ENCODE measurements around the gene NCAN.
"Not testable (repeated sequence)": the region's sequence is repeated elsewhere in the genome, so short reads cannot be mapped to it uniquely, and the experiment has no call there.

Gene NCAN

GRCh38 chr19:19201697-19202630 is 9.8 kb upstream of the NCAN start:
- no peak for DNase-seq

GRCh38 chr19:19202707-19203011 is 9.1 kb upstream of the NCAN start:
- no peak for DNase-seq

- DNase-seq, result peak; percentile 87
These were observed 8.5 kb upstream of the NCAN start, which contains the start of gene NR2C2AP for GRCh38 chr19:19203012-19203856. Gene NR2C2AP (minus strand): TSS chr19:19203414. CDS start chr19:19203060, 354 bp downstream.

- DNase-seq, result no peak
These were observed 7.6 kb upstream of the NCAN start for GRCh38 chr19:19204181-19204580.

GRCh38 chr19:19205416-19206410 is 6.0 kb upstream of the NCAN start:
- no peak for DNase-seq

GRCh38 chr19:19206938-19207337 is 4.8 kb upstream of the NCAN start:
- no peak for DNase-seq

- no peak for DNase-seq
These were observed 3.9 kb upstream of the NCAN start for GRCh38 chr19:19207637-19208572.

- no peak for DNase-seq
These were observed 2.4 kb upstream of the NCAN start for GRCh38 chr19:19209372-19209771.

- no peak for DNase-seq
These were observed 1.2 kb downstream of the NCAN start for GRCh38 chr19:19212916-19213315.

GRCh38 chr19:19213426-19214158 is 1.8 kb downstream of the NCAN start:
- DNase-seq, result no peak

GRCh38 chr19:19214159-19214490 is 2.4 kb downstream of the NCAN start:
- no peak for DNase-seq

- DNase-seq, result no peak
These were observed 3.1 kb downstream of the NCAN start for GRCh38 chr19:19214892-19215291.

GRCh38 chr19:19215792-19216191 is 4.0 kb downstream of the NCAN start:
- no peak for DNase-seq

GRCh38 chr19:19217099-19217498 is 5.3 kb downstream of the NCAN start:
- DNase-seq, result no peak

- DNase-seq, result no peak
These were observed 7.2 kb downstream of the NCAN start for GRCh38 chr19:19218911-19219310.

- DNase-seq, result not testable (repeated sequence)
These were observed 9.2 kb downstream of the NCAN start for GRCh38 chr19:19221000-19221399.

- no peak for DNase-seq
These were observed 11.3 kb downstream of the NCAN start for GRCh38 chr19:19223060-19223459.

- no peak for DNase-seq
These were observed 11.9 kb downstream of the NCAN start for GRCh38 chr19:19223636-19224035.

- no peak for DNase-seq
These were observed 12.5 kb downstream of the NCAN start for GRCh38 chr19:19224150-19224851.

GRCh38 chr19:19224852-19225494 is 13.2 kb downstream of the NCAN start:
- peak; percentile 69 for DNase-seq
